ENCODE data around the gene COPG1. TPM values are rescaled to one million over a fixed set of nuclear protein-coding genes. Genes with fewer than 3 reads are reported as not detected.

COPG1 gene
- total RNA-seq, 5 donors from 2014 or later (not counting 1 experiment from before 2014, with no cell fraction given), result 96.0 to 139 (median 116) TPM

- no peaks in the 10 kb centered on the region for H3K27me3 Mint-ChIP-seq
- WGBS (ENCODE audit: insufficient coverage), result 96% methylated on average over 3 of the region's 4 CpGs
- no peak overlapping the region for H3K4me3 Mint-ChIP-seq
- Histone ChIP-seq H3K4me3 (ENCODE audit: control insufficient read depth in 1 of 2, extremely low read depth in 1 of 2, low read length in 1 of 2) (no peak overlapping the region), H3K36me3 (ENCODE audit: control insufficient read depth in 2 of 2, extremely low read depth in 1 of 2, insufficient read depth in 1 of 2, low read length in 1 of 2) (no peaks in the 10 kb centered on the region), H3K9me3 (no peaks in the 10 kb centered on the region), H3K27me3 (replicated peaks in 1 of 2; ENCODE audit: control insufficient read depth in 2 of 2, extremely low read depth in 1 of 2, insufficient read depth in 2 of 2, low read length in 1 of 2) (peaks cover 0 to 3% of the 10 kb centered on the region in 2 experiments), H3K27ac (ENCODE audit: low read length) (no peak overlapping the region), H3K4me1 (ENCODE audit: control insufficient read depth in 1 of 2, extremely low read depth in 1 of 2, insufficient read depth in 2 of 2, low read length in 2 of 2) (peaks cover 2 to 16% of the 10 kb centered on the region in 2 experiments)
- CTCF ChIA-PET, result interaction anchor here in 1 of 2 donors (0.6 kb wide), 2 partner anchors 39 to 186 kb away, joined by 4 to 6 read pairs; no protein-coding TSS in a partner anchor
- POLR2A ChIA-PET, result interaction anchor here (0.6 kb wide), 2 partner anchors 75 to 461 kb away, joined by 3 to 5 read pairs; partner anchors contain the start of gene ISY1 (in 1 of the 2)
- no peaks in the 10 kb centered on the region for H3K36me3 Mint-ChIP-seq
- no peak for DNase-seq
- no peaks in the 10 kb centered on the region for H3K9me3 Mint-ChIP-seq
- H3K4me1 Mint-ChIP-seq, result peaks cover 10 to 31% (median 28%) of the 10 kb centered on the region in 3 donors
- ATAC-seq (replicated peaks in 1 of 4), result no peak
- H3K27ac Mint-ChIP-seq, result no peak overlapping the region
Measured at GRCh38 chr3:129235344-129235917, 14.0 kb upstream of the COPG1 start.

- ATAC-seq (replicated peaks in 1 of 4), result peak; percentile 42 to 68 (median 50)
- ChIA-PET CTCF (interaction anchor here in 1 of 2 donors (0.8 kb wide), 1 partner anchor 10 kb away, joined by 3 read pairs; no protein-coding TSS in a partner anchor), POLR2A (no interaction called here)
- DNase-seq, result no peak
- Mint-ChIP-seq H3K27ac (peak overlapping the region; percentile 55 to 77), H3K36me3 (no peaks in the 10 kb centered on the region), H3K9me3 (no peaks in the 10 kb centered on the region), H3K27me3 (no peaks in the 10 kb centered on the region), H3K4me1 (peaks cover 5 to 23% (median 20%) of the 10 kb centered on the region in 3 donors), H3K4me3 (peak overlapping the region in 2 of 3 donors; percentile 7 to 61)
- H3K36me3 ChIP-seq (ENCODE audit: control insufficient read depth in 2 of 2, extremely low read depth in 1 of 2, insufficient read depth in 1 of 2, low read length in 1 of 2), result no peaks in the 10 kb centered on the region
- no peak overlapping the region for H3K27ac ChIP-seq (ENCODE audit: low read length)
- H3K9me3 ChIP-seq, result no peaks in the 10 kb centered on the region
- peaks cover 0 to 3% of the 10 kb centered on the region in 2 experiments for H3K27me3 ChIP-seq (replicated peaks in 1 of 2; ENCODE audit: control insufficient read depth in 2 of 2, extremely low read depth in 1 of 2, insufficient read depth in 2 of 2, low read length in 1 of 2)
- peaks cover 2 to 16% of the 10 kb centered on the region in 2 experiments for H3K4me1 ChIP-seq (ENCODE audit: control insufficient read depth in 1 of 2, extremely low read depth in 1 of 2, insufficient read depth in 2 of 2, low read length in 2 of 2)
- no CpG with 5 or more reads among the region's 8 CpGs for WGBS (ENCODE audit: insufficient coverage)
- H3K4me3 ChIP-seq (ENCODE audit: control insufficient read depth in 1 of 2, extremely low read depth in 1 of 2, low read length in 1 of 2), result no peak overlapping the region
Measured at GRCh38 chr3:129238945-129239705, 10.3 kb upstream of the COPG1 start.

GRCh38 chr3:129239991-129240390 lies 9.4 kb upstream of the COPG1 start:
- CTCF ChIA-PET, result interaction anchor here in 1 of 2 donors (1.2 kb wide), 1 partner anchor 270 kb away, joined by 5 read pairs; no protein-coding TSS in a partner anchor
- no peak for DNase-seq
- peaks cover 0 to 3% of the 10 kb centered on the region in 2 experiments for H3K27me3 ChIP-seq (replicated peaks in 1 of 2; ENCODE audit: control insufficient read depth in 2 of 2, extremely low read depth in 1 of 2, insufficient read depth in 2 of 2, low read length in 1 of 2)
- 79% methylated on average over 5 of the region's 6 CpGs for WGBS (ENCODE audit: insufficient coverage)
- POLR2A ChIA-PET, result interaction anchor here in 1 of 2 donors (0.8 kb wide), 1 partner anchor 9 kb away, joined by 4 read pairs; no protein-coding TSS in a partner anchor
- Mint-ChIP-seq H3K4me3 (peak overlapping the region in 1 of 3 donors; percentile 61), H3K36me3 (no peaks in the 10 kb centered on the region), H3K4me1 (peaks cover 5 to 20% (median 19%) of the 10 kb centered on the region in 3 donors), H3K27me3 (no peaks in the 10 kb centered on the region), H3K9me3 (no peaks in the 10 kb centered on the region), H3K27ac (peak overlapping the region in 1 of 2 donors; percentile 60)
- no peaks in the 10 kb centered on the region for H3K36me3 ChIP-seq (ENCODE audit: control insufficient read depth in 2 of 2, extremely low read depth in 1 of 2, insufficient read depth in 1 of 2, low read length in 1 of 2)
- no peak for ATAC-seq (replicated peaks in 1 of 4)
- no peaks in the 10 kb centered on the region for H3K9me3 ChIP-seq
- peaks cover 2 to 16% of the 10 kb centered on the region in 2 experiments for H3K4me1 ChIP-seq (ENCODE audit: control insufficient read depth in 1 of 2, extremely low read depth in 1 of 2, insufficient read depth in 2 of 2, low read length in 2 of 2)
- no peak overlapping the region for H3K4me3 ChIP-seq (ENCODE audit: control insufficient read depth in 1 of 2, extremely low read depth in 1 of 2, low read length in 1 of 2)
- H3K27ac ChIP-seq (ENCODE audit: low read length), result no peak overlapping the region

GRCh38 chr3:129240436-129240835 lies 9.0 kb upstream of the COPG1 start:
- ChIA-PET CTCF (interaction anchor here in 1 of 2 donors (1.2 kb wide), 1 partner anchor 270 kb away, joined by 5 read pairs; no protein-coding TSS in a partner anchor), POLR2A (interaction anchor here in 1 of 2 donors (0.8 kb wide), 1 partner anchor 10 kb away, joined by 4 read pairs; no protein-coding TSS in a partner anchor)
- Histone ChIP-seq H3K27me3 (replicated peaks in 1 of 2; ENCODE audit: control insufficient read depth in 2 of 2, extremely low read depth in 1 of 2, insufficient read depth in 2 of 2, low read length in 1 of 2) (peaks cover 0 to 3% of the 10 kb centered on the region in 2 experiments), H3K27ac (ENCODE audit: low read length) (no peak overlapping the region), H3K36me3 (ENCODE audit: control insufficient read depth in 2 of 2, extremely low read depth in 1 of 2, insufficient read depth in 1 of 2, low read length in 1 of 2) (no peaks in the 10 kb centered on the region), H3K9me3 (no peaks in the 10 kb centered on the region), H3K4me1 (ENCODE audit: control insufficient read depth in 1 of 2, extremely low read depth in 1 of 2, insufficient read depth in 2 of 2, low read length in 2 of 2) (peaks cover 2 to 18% of the 10 kb centered on the region in 2 experiments), H3K4me3 (ENCODE audit: control insufficient read depth in 1 of 2, extremely low read depth in 1 of 2, low read length in 1 of 2) (no peak overlapping the region)
- Mint-ChIP-seq H3K27ac (no peak overlapping the region), H3K4me3 (no peak overlapping the region), H3K27me3 (no peaks in the 10 kb centered on the region), H3K36me3 (no peaks in the 10 kb centered on the region), H3K9me3 (no peaks in the 10 kb centered on the region), H3K4me1 (peaks cover 7 to 22% (median 20%) of the 10 kb centered on the region in 3 donors)
- DNase-seq (no peak), ATAC-seq (replicated peaks in 1 of 4) (no peak)
- no CpG with 5 or more reads among the region's 3 CpGs for WGBS (ENCODE audit: insufficient coverage)

GRCh38 chr3:129245141-129245540 lies 4.3 kb upstream of the COPG1 start:
- 94% methylated on average over 3 of the region's 5 CpGs for WGBS (ENCODE audit: insufficient coverage)

More at GRCh38 chr3:129245141-129245540, 4.3 kb upstream of the COPG1 start:
- no peak for ATAC-seq (replicated peaks in 1 of 4)
- no peak overlapping the region for H3K4me3 Mint-ChIP-seq
- Histone ChIP-seq H3K27ac (ENCODE audit: low read length) (no peak overlapping the region), H3K4me1 (ENCODE audit: control insufficient read depth in 1 of 2, extremely low read depth in 1 of 2, insufficient read depth in 2 of 2, low read length in 2 of 2) (peaks cover 4 to 24% of the 10 kb centered on the region in 2 experiments), H3K4me3 (ENCODE audit: control insufficient read depth in 1 of 2, extremely low read depth in 1 of 2, low read length in 1 of 2) (no peak overlapping the region), H3K27me3 (replicated peaks in 1 of 2; ENCODE audit: control insufficient read depth in 2 of 2, extremely low read depth in 1 of 2, insufficient read depth in 2 of 2, low read length in 1 of 2) (no peaks in the 10 kb centered on the region), H3K36me3 (ENCODE audit: control insufficient read depth in 2 of 2, extremely low read depth in 1 of 2, insufficient read depth in 1 of 2, low read length in 1 of 2) (no peaks in the 10 kb centered on the region), H3K9me3 (no peaks in the 10 kb centered on the region)
- H3K4me1 Mint-ChIP-seq, result peaks cover 26 to 32% (median 27%) of the 10 kb centered on the region in 3 donors
- H3K9me3 Mint-ChIP-seq, result no peaks in the 10 kb centered on the region
- no peak for DNase-seq
- peak overlapping the region in 1 of 2 donors; percentile 7 for H3K27ac Mint-ChIP-seq
- CTCF ChIA-PET, result interaction anchor here (0.6 to 5.2 kb wide), 14 partner anchors 8 to 370 kb away, joined by 3 to 75 read pairs (median 4); no protein-coding TSS in a partner anchor
- no peaks in the 10 kb centered on the region for H3K27me3 Mint-ChIP-seq
- no peaks in the 10 kb centered on the region for H3K36me3 Mint-ChIP-seq
- POLR2A ChIA-PET, result interaction anchor here in 1 of 2 donors (0.5 kb wide), 1 partner anchor 86 kb away, joined by 3 read pairs; no protein-coding TSS in a partner anchor

Data from T-cell (primary cell).